OCI-M2 (cell line): ENCODE results near the gene NME9.

Experiments
- DNase-seq: peaks from one replicate; lab custom pipeline; 2025; ENCODE audit not compliant: unreplicated experiment; lab: John Stamatoyannopoulos, UW

Gene NME9

GRCh38 chr3:138362538-138362937, 32.9 kb upstream of the NME9 start:
- no peak for DNase-seq

DNA sequence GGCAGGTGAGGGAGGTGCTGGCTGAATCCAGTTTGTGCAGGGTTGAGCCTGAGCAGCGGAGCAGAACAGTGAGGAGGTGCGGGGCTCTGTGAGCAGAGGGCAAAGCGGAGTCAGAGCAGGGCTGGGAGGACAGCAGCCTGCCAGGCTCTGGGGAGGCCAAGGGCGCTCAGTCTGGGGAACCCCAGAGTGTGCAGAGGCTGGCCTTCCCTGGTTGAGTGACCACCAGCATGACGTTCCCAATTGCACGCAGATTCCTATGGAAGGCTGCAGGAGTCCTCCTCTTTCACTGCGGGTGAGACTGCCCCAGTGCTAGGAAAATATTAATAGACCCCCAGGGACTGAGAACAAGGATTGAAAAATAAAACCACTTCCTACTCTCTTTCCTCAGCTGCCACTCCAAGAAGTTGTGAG, 31.9 kb upstream of the NME9 start:
- no peak for DNase-seq

DNA sequence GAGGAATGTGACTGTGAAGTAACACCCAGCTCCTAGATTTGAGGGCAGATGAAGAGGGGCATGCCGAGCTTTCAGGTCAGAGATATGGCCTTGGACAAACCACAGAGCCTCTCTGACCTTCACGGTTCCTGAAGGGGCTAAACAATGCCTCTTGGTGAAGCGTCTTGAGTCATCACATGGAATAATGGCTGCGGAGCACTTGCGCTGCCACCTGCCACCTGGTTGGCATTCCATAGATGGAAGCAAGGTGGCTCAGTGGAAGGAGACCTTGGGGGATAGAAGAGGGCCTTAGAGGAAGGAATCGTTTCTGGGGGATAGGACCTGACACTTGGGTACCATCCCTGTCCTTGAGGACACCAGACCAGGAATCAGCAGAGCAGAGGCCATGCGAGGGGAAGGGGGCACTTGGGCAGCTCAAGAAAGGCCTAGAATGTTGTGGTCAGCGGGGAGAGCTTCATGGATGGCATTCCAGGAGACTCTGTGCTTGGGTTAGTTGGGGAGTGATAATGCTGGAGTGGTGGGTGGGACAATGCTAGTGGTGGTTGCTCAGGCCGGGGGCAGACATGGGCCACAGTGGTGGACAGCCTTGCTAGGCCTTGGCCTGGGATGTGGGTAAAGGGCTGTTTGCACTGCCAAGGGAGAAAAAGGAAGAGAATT, 31.3 kb upstream of the NME9 start:
- no peak for DNase-seq

DNA sequence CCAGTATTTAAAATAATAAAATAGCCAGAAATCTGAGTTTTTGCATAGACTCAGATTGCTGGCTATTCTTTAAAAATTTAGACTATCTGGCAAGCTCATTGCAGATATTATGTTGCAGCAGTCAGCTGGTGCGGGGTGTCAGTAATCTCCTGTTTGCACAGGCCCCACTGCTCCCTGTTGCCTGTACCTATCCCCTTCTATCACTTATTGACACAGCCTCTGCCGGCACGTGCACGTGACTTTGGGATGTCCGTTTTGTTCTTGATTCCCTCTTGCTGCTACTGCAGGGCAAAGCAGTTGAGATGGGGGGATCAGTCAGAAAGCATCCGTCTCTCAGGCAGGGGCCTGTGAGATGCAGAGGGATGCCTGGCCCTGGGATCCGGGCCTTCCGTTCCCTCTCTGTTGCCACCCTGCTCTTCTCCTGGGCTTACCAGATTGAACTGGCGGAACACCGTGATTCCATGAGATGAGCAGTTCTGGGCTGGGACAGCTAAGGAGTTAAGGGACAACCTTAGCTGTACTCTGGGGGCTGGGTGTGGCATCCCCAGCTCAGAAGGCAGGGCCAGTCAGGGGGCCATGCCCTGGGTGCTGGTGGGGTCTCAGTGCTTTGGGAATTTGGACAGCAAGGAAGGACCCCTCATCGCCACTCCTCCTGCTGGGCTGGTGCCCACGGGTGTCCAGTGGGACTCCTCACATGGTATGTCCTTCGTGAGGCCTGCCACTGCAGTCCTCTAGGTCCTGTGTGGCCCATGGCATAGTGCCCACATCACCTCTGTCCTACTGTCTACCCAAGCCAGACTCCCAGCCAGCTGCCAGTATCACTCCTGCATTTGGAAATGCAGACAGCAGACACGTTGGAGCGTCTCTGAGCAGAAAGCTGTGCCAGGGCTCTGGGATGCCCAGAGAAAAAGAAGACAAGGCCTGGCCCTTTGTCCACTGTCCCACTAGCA, 30.5 kb upstream of the NME9 start:
- no peak for DNase-seq

DNA sequence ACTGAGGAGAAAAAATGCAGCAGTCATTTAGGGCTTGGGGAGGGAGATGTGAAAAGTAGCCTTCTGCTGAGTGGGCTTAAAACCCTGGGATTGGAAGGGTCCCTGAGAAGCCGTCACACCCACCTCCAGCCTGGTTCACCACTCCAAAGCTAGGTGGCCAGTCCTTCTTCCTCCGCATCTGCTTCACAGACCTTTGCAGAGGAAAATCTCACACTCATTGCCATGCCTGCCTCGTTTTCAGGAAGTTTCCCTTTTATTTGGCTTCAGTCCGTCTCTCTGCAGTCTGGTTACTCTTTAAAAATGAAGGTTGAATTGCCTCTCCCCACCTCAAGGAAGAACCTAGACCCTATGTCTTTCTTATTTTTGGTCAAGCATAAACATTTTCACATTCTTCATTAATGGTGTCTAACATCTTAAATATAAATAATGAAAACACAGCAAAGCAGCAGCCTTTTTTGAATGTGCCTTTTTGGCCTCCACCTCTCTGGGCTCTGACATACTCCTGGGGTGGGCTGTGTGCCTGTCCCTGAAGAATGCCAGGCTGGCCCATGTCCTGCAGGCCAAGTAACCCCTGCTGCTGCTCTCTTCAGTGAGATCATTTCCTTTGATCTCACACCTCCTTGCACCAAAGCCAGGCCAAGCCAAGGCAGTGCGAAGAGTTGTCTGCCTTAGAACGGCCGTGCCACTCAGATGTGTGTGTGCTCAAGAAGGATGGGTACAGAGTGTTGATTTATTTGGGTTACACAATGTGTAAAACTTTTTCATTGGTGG, 29.7 kb upstream of the NME9 start:
- no peak for DNase-seq

- DNase-seq, result no peak
Observed at GRCh38 chr3:138356730-138357405, 27.2 kb upstream of the NME9 start.

DNA sequence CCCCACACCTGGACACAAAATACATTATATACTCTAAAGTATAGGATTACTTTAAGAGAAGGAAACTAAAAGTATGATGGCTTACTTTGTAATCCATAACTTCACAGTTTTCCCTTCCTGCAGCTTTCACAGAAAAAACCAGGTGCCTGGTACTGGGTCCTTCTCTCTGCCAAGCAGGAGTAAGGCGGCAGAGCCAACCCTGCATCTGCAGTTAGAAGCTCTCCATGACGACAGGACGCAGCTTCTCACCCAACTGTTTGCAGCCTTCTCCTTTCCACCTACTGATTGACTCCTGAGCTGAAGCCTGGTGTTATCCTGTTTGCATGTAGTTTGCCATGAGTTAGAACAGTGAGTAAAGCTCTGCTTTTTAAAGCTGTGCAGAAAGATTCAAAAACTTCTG, 25.4 kb upstream of the NME9 start:
- no peak for DNase-seq

DNA sequence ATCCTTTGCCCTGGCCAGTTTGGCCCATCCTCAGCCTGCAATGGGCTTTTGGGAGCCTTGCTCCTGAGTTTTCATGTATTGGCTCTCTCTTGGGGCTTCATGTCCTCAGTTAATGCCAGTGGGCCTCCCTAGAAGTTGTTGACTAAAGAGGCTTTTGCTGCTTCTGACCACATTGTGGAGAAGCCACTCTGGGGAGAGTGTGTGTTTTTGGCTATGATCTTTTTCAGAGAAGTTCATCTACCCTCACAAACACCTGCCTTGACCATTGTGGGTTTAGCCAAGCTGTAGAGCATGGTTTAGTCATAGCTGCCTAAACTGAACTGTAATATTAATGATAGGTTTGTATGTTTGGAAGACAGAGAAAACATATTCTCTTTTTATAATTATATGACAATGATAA, 24.7 kb upstream of the NME9 start:
- no peak for DNase-seq

- no peak for DNase-seq
Observed at GRCh38 chr3:138351916-138352550, 22.4 kb upstream of the NME9 start.

GRCh38 chr3:138351151-138351550, 21.5 kb upstream of the NME9 start:
- DNase-seq, result no peak

DNA sequence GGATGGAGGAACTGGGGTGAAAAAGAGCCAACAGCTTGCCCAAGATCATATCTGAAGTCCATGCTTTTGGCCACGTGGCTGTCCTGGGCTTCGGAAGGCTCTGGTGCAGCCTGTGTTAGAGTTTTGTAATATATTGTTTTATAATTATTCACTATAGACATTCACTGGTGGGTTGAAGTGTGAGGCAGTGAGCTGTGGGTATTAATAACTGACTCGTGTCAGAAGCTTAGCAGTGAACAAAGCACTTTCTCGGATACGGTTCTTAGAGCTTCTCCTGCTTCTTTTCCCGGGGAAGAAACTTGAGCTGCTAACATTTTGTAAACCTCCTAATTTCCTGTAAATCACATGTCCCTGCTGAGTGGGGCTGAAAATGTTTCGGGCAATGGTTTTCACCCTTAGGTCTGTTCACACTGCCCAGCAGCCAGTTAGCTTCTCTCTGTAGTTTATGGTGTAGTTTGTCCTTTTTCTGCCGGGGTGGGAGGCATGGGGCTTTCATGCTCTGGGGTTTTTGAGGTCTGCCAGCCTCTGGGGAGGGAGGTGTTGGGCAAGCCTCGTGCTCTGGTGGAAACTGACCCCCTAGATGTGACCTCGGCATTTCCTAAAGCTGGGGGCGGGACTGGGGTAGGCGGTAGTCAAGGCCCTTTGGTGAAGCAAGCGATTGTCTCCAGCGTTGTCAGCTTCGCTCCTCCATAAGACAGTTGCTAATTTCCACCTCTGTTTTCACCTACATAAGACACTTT, 20.4 kb upstream of the NME9 start:
- no peak for DNase-seq

DNA sequence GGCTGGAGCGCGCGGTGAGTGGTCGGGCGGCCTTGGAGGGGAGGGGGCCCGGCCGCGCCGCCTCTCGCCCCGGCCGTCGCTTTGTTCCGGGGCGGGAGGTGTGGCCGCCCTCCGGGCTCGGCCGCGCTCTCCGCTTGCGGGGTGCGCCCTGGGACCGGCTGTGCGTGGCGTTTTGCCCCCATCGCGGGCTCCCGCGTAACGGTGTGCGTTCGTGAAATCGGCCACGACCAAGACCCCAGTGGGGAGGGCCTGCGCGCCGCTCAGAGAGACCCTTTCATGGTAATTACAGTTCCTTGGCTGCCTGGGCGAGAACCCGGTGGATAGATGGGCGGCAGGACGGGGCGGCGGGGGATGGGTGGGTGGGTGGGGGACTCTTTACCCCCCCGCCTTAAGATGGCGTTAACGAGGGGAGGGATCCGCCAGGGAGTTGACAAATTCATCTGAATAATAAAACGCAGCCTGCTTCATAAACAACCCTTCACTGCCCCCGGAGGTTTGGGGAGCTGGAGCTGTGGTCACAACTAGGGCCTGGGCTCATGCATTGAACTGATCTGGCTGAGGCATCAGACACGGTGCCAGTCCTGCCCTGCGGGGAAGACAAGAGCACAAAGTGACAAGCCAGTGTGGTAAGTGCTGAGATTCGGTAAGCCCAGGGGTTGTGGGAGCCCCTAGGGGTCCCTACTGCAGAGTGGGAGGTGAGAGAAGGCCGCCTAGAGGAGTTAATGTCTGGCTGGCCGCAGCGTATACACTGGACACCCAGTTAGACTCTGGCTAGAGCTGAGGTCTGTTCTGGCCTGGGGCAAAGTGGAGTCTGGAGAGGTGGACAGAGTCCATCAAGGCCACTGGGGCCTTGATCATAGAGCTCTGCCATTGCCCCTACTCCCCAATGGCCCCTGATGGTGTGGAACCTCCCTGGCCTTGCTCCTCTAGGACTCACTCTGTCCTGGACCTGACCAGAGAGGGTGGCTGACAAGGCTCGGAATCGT, 19.4 kb upstream of the NME9 start:
- DNase-seq, result no peak

DNA sequence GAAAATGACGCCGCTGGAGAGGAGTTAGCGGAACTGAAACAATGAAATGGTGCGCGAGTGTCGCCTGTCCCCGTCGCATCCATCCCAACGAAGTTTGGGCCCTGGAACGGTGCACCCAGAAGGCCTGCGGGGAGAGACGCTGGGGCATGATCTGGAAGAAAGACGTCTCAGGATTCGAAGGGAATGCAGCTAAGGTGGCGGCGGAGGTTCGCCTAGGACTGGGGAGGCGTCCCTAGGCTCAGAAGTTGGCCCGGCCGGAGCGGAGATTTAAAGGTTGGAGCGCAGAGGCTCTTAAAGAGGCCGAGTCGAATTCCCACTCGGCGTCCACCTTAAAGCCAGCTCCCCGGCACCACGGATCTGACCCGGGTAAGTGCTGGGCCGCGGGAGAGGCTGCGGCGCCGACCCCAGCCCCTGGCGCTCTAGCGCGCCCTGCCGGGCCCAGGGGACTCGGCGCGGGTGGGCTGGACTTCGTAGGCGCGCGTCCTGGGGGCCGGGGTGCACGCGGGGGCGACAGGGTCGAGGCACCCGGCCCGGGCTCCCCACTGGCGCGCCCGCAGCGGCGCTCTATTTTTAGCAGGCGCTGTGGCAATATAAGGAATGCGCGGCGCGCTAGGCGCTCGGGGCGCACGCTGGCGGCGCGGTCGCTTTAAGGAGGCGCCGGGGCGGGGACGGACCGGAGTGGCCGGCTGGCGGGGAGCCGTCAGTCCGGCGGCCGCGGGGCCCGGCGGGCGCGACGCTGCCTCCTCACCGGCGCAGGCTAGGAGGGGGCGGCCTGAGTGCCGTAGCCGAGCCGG, 18.5 kb upstream of the NME9 start, which contains the start of gene MRAS:
TSS of gene MRAS (plus strand) at position 620 of the 794 bp plus-strand sequence. CDS start 24,305 bp downstream, outside the sequence.
- DNase-seq, result no peak

DNA sequence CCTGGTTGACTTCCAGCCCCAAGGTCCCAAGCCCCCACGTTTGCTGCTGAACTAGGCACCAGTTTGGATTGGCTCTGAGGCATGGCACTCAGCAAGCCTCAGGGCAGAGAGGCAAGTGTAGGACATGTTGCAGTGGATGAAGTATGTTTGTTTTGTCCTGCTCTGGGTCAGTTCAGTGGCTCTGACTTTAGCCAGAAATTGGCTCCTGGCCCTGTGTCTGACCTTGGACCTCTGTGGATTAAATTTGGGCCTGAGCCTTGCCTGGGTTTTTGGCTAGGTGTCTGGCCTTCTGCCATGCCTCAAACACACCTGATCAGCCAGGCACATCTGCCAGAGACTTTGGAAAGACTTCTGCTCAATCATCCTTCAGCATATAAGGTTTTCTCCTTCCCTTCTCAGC, 15.1 kb upstream of the NME9 start:
- DNase-seq, result no peak

GRCh38 chr3:138340511-138340910, 10.9 kb upstream of the NME9 start:
- no peak for DNase-seq

GRCh38 chr3:138338811-138339210, 9.2 kb upstream of the NME9 start:
- no peak for DNase-seq

DNA sequence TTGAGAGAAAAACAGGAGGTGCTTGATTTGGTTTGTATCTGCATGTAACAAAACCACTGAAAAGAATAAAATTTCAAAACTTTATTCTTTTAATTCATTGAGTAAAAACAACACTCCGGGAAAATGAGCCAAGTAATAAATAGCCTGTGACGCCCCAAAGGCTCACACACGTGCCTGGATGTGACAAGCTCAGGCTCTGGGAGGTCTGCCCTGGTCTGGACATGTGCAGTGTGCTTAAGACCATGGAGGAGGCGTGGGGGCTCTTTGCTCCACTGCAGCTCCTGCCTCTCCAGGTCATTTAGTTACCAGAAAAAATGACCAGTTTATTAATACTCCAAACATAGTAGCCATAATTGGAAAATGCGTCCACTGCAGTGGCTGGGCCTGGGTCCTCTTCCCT, 8.6 kb upstream of the NME9 start:
- no peak for DNase-seq

GRCh38 chr3:138336454-138336999, 6.9 kb upstream of the NME9 start:
- DNase-seq, result no peak
